Adrenal gland (tissue), 12 donors: ENCODE data around the gene BBS9. TPM values are rescaled to one million over a fixed set of nuclear protein-coding genes. Genes with fewer than 3 reads are reported as not detected.

Source experiments
- DNase-seq, 7 donors: peaks; one replicate each; pipeline ENCODE4 v3.0.0-alpha.2; 2019 to 2020
- H3K27ac ChIP-seq, 5 donors: fragments of 200-600 bp; sonication (generic) in 4 of 5; 1 replicate in 3 of 5; 2 replicates in 2 of 5; pipeline versions ENCODE4 v1.5.1 to v1.8.0; 2016 to 2020; ENCODE audit warnings: mild to moderate bottlenecking in 1 of 5
- H3K27me3 ChIP-seq: fragments of 200-600 bp; 2 replicates; pipeline ENCODE4 v1.8.0; 2021
- H3K36me3 ChIP-seq, 2 donors: fragments of 200-600 bp; replicated peaks in 1 of 2; 1 replicate in 1 of 2; 2 replicates in 1 of 2; pipeline versions ENCODE4 v1.5.1 to v1.8.0; 2018 to 2022
- H3K4me1 ChIP-seq, 2 donors: fragments of 200-600 bp; replicated peaks in 1 of 2; 1 replicate in 1 of 2; 2 replicates in 1 of 2; pipeline versions ENCODE4 v1.5.1 to v1.8.0; 2018 to 2021
- H3K4me3 ChIP-seq, 4 donors: fragments of 200-600 bp; sonication (generic) in 3 of 4; one replicate each; pipeline ENCODE4 v1.5.1; 2016 to 2018
- H3K9me3 ChIP-seq, 3 donors: fragments of 200-600 bp; sonication (generic) in 1 of 3; replicated peaks in 1 of 3; 1 replicate in 2 of 3; 2 replicates in 1 of 3; pipeline versions ENCODE4 v1.5.1 to v1.8.0; 2016 to 2021
- POLR2A ChIP-seq, 2 donors: fragments of 450-650 bp; IDR thresholded peaks; one replicate each; pipeline ENCODE4 v1.6.1; 2017; ENCODE audit warnings: antibody characterized with exemption in 2 of 2, mild to moderate bottlenecking in 2 of 2, moderate library complexity in 1 of 2
- WGBS, 4 donors: extraction: QIAGEN DNeasy Blood & Tissue Kit in 2 of 4; methylation state at CpG; one replicate each; pipeline versions ENCODE4 v1.1.5 to v1.1.7; 2013 to 2017; 5-methylcytosine and 5-hydroxymethylcytosine counted together
- intact Hi-C, 2 donors: fragments of 100-400 bp; cut with DNase I; formaldehyde crosslinking; loops; one replicate each; pipeline versions ENCODE4 v1.14.1 to v1.15.0; 2022 to 2023
- polyA plus RNA-seq, 3 donors: library from polyadenylated mRNA; stranded (reverse); fragments of 200-250 nt in 2 of 3; fragments of 350-450 nt in 1 of 3; fragmentation: Illumina TruSeq in 1 of 3; extraction: RNeasy Lipid Tissue Mini Kit (QIAGEN cat#74804) in 1 of 3; gene quantifications; one replicate each; pipeline ENCODE4 v1.2.3, GENCODE V29; 2013 to 2014
- total RNA-seq, 9 donors: library from RNA; depleted of rRNA in 4 of 9; stranded (reverse); fragments of >200 nt in 4 of 9; fragments of 120-200 nt in 1 of 9; fragmentation: NEBNext Ultra II Directional in 1 of 9; extraction: Animal tissue kit (Norgen Biotek cat#: 25700) in 1 of 9; gene quantifications; one replicate each; pipeline versions ENCODE4 v1.1.0 to v1.2.4, GENCODE V29; 2013 to 2023
- TF ChIP-seq, protein P1 (sequence below), 6 experiments: fragments of 450-650 bp in 4 of 6; fragments of 200-600 bp in 2 of 6; sonication (generic) in 1 of 6; IDR thresholded peaks; 1 replicate in 5 of 6; 2 replicates in 1 of 6; pipeline versions ENCODE4 v1.5.1 to v1.8.0; 2016 to 2021; ENCODE audit warnings: antibody characterized with exemption in 6 of 6, mild to moderate bottlenecking in 2 of 6, moderate library complexity in 1 of 6
- donor health status: healthy with polysubstance abuse.
- donor health status: Bipolar disorder and iron deficiency.
- donor health status: DM: yes; HTN: yes; CAD: no.
- donor health status: DM: no; HTN: no; CAD: no.
- donor health status: DM: no; HTN: no; CAD: no.
- donor health status: DM: yes; HTN: yes; CAD: no.

BBS9 gene
- total and polyA plus RNA-seq, 12 donors: 5.6 to 39.4 (median 21.7) TPM

DNA sequence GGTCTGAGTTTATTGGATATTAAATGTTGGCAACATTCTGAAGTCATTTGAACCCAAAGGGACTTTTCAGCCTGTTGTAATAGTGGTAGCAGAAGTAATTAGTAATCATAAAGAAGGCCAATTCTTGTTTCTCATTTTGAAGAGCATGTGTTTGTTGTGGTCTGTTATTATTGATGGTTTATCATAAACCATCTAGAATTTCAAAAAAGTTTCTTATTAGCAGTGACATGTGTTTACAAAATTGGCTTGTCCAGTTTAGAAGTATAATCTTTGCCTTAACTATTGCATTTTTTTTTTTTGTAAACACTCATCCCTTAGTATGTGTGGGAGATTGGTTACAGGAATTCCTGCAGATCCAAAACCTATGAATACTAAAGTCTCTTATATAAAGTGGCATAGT is 177.8 kb downstream of the BBS9 start:
- TF ChIP-seq, protein P1, sequence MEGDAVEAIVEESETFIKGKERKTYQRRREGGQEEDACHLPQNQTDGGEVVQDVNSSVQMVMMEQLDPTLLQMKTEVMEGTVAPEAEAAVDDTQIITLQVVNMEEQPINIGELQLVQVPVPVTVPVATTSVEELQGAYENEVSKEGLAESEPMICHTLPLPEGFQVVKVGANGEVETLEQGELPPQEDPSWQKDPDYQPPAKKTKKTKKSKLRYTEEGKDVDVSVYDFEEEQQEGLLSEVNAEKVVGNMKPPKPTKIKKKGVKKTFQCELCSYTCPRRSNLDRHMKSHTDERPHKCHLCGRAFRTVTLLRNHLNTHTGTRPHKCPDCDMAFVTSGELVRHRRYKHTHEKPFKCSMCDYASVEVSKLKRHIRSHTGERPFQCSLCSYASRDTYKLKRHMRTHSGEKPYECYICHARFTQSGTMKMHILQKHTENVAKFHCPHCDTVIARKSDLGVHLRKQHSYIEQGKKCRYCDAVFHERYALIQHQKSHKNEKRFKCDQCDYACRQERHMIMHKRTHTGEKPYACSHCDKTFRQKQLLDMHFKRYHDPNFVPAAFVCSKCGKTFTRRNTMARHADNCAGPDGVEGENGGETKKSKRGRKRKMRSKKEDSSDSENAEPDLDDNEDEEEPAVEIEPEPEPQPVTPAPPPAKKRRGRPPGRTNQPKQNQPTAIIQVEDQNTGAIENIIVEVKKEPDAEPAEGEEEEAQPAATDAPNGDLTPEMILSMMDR (IDR thresholded peaks at IDR 0.05): no peak
- TF ChIP-seq POLR2A (IDR thresholded peaks at IDR 0.05): no peak
- intact Hi-C loops: no loop called here
- Histone ChIP-seq H3K27ac (no peak overlapping the region), H3K36me3 (no peaks in the 10 kb centered on the region), H3K27me3 (no peaks in the 10 kb centered on the region), H3K4me3 (no peak overlapping the region), H3K4me1 (no peaks in the 10 kb centered on the region), H3K9me3 (peaks cover 0 to 8% (median 2%) of the 10 kb centered on the region in 3 donors)
- DNase-seq: no peak

- DNase-seq: no peak
- Histone ChIP-seq H3K4me3 (no peak overlapping the region), H3K27me3 (no peaks in the 10 kb centered on the region), H3K9me3 (no peaks in the 10 kb centered on the region), H3K27ac (no peak overlapping the region), H3K36me3 (no peaks in the 10 kb centered on the region), H3K4me1 (no peaks in the 10 kb centered on the region)
- intact Hi-C loops: no loop called here
- 63 to 77% (median 67%) methylated on average over 1 of the region's 1 CpG for WGBS, 4 donors
- TF ChIP-seq, protein P1 (IDR thresholded peaks at IDR 0.05): no peak
Observed at GRCh38 chr7:33310546-33310945, 181.2 kb downstream of the BBS9 start.

- no peak overlapping the region for H3K4me3 ChIP-seq
- 93 to 100% (median 95%) methylated on average over 3 to 4 of the region's 4 CpGs for WGBS, 4 donors
- no peaks in the 10 kb centered on the region for H3K9me3 ChIP-seq
- TF ChIP-seq, protein P1 (IDR thresholded peaks at IDR 0.05): no peak
- TF ChIP-seq POLR2A (IDR thresholded peaks at IDR 0.05): no peak
- no peaks in the 10 kb centered on the region for H3K4me1 ChIP-seq
- intact Hi-C loops: no loop called here
- H3K36me3 ChIP-seq: no peaks in the 10 kb centered on the region
- no peak overlapping the region for H3K27ac ChIP-seq
- H3K27me3 ChIP-seq: no peaks in the 10 kb centered on the region
- DNase-seq: no peak
Observed at GRCh38 chr7:33325754-33326484, 196.6 kb downstream of the BBS9 start.

GRCh38 chr7:33326485-33326848 is 197.1 kb downstream of the BBS9 start:
- TF ChIP-seq POLR2A (IDR thresholded peaks at IDR 0.05): no peak
- TF ChIP-seq, protein P1 (IDR thresholded peaks at IDR 0.05): no peak

More at GRCh38 chr7:33326485-33326848, 197.1 kb downstream of the BBS9 start:
- H3K9me3 ChIP-seq: no peaks in the 10 kb centered on the region
- no peaks in the 10 kb centered on the region for H3K27me3 ChIP-seq
- no peaks in the 10 kb centered on the region for H3K36me3 ChIP-seq
- DNase-seq: peak in 2 of 7 donors; percentile 7 to 19
- no peaks in the 10 kb centered on the region for H3K4me1 ChIP-seq
- intact Hi-C loops: no loop called here
- H3K4me3 ChIP-seq: no peak overlapping the region
- WGBS, 4 donors: 58 to 82% (median 68%) methylated on average over 2 to 3 of the region's 3 CpGs
- no peak overlapping the region for H3K27ac ChIP-seq
